ENCODE results near the gene CEP78.
"Not testable (repeated sequence)": the region's sequence is repeated elsewhere in the genome, so short reads cannot be mapped to it uniquely, and the experiment has no call there.

The CEP78 gene

DNA sequence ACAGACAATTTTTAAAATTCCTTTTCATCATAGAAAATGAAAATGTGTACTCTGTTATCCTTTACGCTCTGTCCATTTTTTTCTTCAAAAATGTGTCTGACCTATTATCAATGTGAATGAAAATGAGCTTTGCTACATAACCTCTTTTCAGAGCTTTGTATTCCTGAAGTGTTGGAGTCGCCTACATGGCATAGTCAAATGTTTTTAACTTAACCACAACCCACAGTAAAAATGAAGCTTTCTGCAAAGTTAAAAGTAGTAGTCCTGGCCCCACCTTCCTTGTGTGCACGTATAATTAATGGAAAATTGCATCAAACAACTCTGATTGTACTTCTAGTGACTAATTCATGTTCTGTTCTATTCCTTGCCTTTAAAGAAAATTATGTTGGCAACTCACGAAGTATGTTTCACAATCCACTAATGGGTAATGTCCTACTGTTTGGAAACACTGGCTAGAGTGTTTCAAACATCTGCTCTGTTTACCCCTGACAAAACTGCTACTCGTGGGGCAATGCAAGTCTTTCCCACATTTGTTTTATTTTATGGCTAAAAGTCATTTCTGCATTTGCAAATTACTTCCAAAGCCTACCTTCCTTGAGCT, 42.4 kb downstream of the CEP78 start:
- no peak for DNase-seq
- in situ Hi-C loops (cut with MboI; ENCODE audit: low pct_unique_long_range_greater_than_20kb, low sequenced_read_pairs): no loop called here

DNA sequence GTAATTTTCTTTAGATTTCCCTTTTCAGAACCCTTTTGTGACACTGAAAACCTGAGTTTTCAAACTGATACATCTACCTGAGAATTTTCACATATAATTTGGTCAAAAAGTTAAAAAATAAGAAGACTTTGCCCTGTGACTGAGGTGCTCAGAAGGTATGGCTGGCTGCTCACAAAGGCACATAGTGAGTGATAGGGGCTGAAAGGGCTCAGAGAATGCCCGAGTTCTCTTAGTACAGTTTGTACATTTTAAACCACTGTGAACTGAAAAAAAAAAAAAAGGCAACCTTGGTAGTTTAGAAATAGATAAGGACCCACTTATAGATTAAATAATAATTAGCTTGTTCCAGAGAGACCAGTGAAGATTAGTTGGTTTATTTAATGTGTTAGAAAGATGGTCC, 42.9 kb downstream of the CEP78 start:
- DNase-seq: no peak
- in situ Hi-C loops (cut with MboI; ENCODE audit: low pct_unique_long_range_greater_than_20kb, low sequenced_read_pairs): no loop called here

DNA sequence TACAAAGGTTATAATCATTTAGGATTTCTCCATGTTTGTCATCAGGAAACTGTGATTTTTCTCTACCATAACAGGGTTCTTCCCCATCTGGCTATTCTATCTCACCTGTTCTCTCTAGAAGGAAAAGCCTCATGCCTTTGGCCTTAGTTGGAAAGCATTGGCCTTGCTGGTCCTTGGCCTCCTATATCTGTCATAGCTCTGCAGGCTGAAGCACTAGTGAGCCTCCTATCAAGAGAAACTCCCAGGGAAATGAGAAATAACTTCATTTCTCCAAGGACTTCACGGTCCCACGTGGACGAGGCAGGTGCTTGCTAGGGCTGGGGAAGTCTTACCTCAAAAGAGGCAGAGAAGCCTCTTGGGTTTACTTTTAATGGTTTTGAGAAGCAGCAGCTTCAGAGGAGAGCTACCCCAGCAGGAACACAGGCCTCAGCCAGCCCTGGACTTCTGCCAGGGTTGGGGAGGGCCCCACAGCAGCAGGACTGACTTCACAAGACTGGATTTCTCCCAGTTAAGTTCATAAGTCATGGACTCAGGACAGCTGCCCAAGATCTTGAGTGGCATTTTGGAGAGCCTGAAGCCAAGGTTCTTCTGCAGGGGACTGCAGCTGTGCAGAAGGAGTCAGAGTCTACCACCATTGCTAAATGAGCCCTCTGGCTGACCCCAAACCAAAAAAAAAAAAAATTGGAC, 45.2 kb downstream of the CEP78 start:
- in situ Hi-C loops (cut with MboI; ENCODE audit: low pct_unique_long_range_greater_than_20kb, low sequenced_read_pairs): no loop called here
- no peak for DNase-seq

DNA sequence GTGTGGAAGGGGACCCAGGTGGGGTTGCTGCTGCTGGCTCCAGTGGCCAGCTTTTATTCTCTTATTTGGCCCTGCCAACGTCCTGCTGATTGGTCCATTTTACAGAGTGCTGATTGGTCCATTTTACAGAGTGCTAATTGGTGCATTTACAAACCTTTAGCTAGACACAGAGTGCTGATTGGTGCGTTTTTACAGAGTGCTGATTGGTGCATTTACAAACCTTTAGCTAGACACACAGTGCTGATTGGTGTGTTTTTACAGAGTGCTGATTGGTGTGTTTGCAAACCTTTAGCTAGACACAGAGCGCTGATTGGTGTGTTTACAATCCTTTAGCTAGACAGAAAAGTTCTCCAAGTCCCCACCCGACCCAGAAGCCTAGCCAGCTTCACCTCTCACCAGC, 48.3 kb downstream of the CEP78 start:
- DNase-seq; in situ Hi-C loops (cut with MboI; ENCODE audit: low pct_unique_long_range_greater_than_20kb, low sequenced_read_pairs): not testable (repeated sequence)

DNA sequence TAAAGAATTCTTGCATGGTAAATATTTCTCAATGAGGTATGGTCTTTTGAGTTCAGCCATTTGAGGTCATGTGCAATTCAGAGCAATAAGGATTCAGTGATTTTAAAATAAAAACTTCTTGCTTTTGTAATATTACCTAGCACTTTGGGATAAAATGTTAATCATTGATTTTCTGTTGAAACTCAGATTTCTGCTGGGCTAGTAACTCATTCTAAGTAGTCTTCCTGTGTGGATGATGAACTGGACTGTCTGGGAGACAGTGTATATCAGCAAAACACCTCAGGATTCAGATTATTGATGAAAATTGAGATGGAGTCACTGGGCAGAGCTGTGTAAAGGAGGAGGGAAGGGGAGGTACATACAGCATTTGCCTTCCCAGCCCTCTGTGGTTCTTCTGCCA, 50.2 kb downstream of the CEP78 start:
- in situ Hi-C loops (cut with MboI; ENCODE audit: low pct_unique_long_range_greater_than_20kb, low sequenced_read_pairs): no loop called here
- no peak for DNase-seq

DNA sequence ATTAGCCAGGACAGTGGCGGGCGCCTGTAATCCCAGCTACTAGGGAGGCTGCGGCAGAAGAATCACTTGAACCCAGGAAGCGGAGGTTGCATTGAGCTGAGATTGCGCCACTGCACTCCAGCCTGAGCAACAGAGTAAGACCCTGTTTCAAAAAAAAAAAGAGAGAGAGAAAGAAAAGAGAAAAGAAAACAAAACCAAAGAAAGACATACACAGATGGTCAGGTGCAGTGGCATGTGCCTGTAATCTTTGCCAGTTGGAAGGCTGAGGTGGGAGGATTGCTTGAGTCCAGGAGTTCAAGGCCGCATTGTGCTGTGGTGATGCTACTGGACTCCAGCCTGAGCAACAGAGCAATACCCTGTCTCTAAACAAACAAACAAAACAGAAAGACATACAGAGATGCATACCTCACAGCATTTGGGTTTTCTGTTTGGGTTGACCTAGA, 51.1 kb downstream of the CEP78 start:
- in situ Hi-C loops (cut with MboI; ENCODE audit: low pct_unique_long_range_greater_than_20kb, low sequenced_read_pairs): no loop called here
- no peak for DNase-seq

DNA sequence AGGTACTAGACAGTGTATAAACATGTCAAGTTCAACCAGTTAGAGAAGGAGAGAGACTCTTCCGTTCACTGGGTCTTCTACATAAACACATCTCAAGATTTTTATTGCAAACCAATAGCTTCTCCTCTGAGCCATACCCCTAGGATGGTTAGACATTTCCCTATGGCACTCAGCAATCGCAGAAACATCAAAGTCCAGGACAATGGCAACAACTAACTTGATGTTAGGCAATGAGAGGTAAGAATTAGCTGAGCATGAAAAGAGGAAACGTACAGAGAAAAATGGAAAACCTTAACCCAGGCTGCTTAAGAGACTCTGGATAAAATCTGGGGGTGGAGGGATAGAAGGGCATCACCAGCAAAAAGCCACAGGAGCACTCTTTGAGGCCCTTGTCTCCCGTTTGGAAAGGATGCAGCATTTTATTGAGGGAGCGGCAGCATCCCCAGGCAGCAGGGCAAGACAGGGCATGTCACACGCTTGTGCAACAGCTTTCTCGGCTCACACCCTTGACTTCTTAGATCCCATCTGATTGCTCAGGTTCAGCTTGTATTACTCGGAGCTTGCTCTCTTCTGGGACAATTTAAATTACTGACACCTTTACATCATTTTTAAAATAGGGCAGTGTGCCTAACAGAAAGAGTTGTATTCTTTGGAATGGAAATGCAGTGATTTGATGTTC, 52.5 kb downstream of the CEP78 start:
- in situ Hi-C loops (cut with MboI; ENCODE audit: low pct_unique_long_range_greater_than_20kb, low sequenced_read_pairs): no loop called here
- no peak for DNase-seq

DNA sequence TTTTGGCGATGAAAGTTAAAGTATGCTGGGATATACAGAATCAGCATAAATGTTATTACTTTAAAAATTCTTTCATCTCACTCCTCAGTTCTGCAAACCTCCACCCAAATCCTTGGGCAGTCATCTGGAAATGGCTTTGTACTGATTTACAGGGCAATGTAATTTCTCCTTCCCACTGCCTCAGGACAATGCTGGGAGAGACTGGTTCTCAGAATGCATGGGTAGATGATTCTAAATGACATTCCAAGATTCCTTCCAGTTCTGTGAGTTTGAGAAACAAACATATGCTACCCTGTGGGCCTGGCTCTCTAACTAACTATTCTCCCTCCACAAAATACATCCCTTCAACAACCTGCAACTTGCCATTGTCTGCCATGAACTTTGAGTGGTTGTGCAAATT, 53.6 kb downstream of the CEP78 start:
- in situ Hi-C loops (cut with MboI; ENCODE audit: low pct_unique_long_range_greater_than_20kb, low sequenced_read_pairs): no loop called here
- DNase-seq: no peak

DNA sequence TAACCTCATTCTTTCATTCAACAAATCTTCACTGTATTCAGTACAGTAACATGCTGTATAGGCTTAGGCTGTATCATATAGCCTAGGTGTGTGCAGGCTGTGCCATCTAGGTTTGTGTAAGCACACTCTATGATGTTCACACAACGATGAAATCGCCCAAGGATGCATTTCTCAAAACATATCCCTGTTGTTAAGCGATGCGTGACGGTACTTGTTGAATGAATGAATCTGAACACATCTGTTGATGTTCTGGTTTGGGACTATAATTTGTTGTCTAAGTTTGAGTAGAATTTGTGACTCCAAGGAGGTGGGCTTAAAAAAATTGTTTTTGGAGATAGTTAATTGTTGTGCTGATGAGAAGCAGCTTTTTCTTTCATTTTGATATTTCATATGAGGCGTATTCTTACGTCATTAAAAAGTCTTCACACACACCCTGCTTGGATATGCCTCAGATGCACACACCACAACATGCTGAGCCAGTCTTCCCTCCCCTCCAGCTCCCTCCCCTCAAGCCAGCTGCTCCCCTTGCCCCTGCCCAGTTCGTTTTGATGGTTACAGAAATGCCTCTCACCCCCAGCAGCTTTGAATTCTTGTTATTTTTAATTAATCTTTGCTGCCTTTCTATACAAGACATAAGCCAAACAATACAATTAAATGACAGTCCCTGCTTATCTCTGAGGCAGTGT, 55.5 kb downstream of the CEP78 start:
- no peak for DNase-seq
- in situ Hi-C loops (cut with MboI; ENCODE audit: low pct_unique_long_range_greater_than_20kb, low sequenced_read_pairs): no loop called here

DNA sequence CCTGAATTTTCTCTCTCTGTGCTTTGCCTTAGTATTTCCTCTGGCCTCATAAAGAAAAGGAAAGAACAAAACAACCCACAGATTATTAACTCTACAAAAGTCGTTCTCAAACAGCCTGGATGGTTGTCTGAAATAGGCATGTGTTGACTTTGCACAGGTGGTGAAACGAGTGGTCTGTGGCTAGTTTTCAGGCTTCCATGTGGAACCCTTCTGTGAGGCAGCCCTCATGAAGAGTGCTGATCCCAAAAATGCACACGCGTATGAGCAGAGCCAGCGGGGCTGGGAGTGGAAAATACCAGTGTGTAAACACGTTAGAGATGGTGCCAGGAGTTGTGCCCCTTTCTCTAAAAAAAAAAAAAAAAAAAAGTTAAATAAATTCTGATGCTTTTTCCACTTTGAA, 56.2 kb downstream of the CEP78 start:
- DNase-seq: no peak
- in situ Hi-C loops (cut with MboI; ENCODE audit: low pct_unique_long_range_greater_than_20kb, low sequenced_read_pairs): no loop called here

DNA sequence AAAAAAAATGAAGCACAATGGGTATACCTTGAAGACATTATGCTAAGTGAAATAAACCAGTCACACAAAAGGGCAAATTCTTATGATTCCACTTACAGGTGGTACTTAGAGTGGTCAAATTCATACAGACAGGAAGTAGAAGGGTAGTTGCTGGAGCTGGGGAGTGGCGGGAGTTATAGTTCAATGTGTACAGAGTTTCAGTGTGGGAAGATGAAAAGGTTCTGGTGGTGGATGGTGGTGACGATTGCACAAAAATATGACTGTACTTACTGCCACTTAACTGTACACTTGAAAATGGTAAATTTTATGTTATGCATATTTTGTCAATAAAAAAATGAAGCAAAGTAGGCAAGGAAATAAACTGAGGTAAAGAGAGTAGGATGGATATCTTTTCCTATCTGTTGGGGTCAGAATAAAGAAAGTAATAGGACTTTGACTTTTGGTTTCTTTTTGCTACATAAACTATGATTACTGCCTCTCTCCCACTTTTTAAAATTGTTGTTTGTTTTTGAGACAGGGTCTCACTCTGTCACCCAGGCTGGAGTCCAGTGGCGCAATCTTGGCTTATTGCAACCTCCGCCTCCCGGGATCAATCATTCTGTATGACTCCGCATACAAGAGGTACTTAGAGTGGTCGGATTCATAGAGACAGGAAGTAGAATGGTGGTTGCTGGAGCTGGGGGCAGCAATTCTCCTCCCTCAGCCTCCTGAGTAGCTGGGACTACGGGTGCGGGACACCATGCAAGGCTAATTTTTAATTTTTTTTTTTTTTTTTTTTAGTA, 57.0 kb downstream of the CEP78 start:
- DNase-seq: no peak
- in situ Hi-C loops (cut with MboI; ENCODE audit: low pct_unique_long_range_greater_than_20kb, low sequenced_read_pairs): no loop called here

DNA sequence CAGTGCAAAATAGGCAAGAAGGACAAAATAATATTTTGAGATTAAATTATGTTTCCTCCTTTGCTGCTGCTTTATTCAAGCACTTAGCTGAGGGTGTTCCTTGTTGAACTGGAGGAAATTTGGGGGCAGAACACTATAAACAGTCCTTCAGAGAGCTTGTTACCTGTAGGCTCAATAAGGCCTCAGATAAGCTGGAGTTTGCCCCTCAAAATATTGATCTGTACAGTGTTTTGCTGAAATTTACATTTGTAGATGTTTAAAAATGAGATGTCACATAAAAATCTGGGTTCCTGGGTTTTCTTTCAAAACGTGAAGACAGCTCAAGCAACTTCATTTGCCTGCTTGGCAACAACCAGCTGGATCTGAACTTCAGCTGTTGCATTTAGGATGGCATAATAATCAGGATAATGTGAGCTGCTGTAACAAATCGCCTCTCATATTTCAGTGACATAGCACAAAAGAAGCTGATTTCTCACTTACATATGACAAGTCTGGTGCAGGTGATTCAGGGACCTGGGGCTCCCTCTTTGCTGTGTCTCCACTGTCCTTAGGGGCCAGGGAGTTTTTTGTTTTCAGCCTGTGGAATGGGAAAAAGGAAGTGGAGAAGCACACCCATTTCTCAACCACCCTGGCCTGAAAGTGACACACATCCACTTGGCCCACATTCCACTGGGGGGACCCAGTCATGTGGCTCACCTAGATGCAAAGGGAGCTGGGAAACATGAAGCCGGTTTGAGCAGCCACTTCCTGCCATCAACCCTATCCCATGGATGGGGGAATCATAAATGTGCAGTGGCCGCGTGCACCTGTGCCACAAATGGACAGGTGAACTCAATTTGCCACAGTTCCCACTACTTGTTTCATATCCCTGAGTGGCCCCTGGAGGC, 58.7 kb downstream of the CEP78 start:
- DNase-seq: no peak
- in situ Hi-C loops (cut with MboI; ENCODE audit: low pct_unique_long_range_greater_than_20kb, low sequenced_read_pairs): no loop called here

DNA sequence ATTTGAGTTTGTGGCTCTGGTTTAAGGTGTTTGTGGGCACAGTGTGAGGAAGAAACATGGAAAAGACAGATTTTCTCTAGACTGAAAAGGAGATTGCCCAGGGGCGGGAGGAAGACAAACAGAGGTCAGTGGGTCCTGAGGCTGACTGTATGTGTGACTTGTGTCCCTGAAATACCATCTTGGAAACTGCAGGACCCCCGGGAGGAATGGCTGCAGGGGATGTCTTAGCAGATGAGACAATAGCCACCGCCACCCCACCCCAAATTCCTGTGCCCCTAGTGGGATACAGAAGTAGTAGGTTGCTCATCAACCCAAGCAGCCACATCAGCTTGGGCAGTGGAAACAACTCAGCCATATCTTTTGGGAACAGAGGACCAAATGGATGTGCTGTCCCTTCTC, 59.3 kb downstream of the CEP78 start:
- no peak for DNase-seq
- in situ Hi-C loops (cut with MboI; ENCODE audit: low pct_unique_long_range_greater_than_20kb, low sequenced_read_pairs): no loop called here

DNA sequence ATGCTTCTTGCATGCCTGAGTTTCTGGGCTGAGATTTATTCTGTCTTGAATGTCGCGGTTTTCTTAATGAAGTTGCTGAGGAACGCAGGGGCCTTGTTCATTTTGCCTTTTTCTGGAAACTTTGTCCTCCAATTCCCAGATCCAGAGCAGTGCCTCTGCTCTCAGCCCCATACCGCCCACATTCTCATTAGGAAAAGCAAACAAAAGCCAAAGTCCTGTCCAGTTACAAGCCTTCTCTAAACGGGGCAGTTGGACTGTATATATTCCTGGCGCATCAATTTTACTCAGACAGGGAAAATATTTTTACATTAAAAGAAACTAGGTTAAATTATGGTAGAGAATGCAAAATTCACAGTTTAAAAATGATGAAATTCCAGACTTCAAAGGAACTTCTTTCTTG, 59.9 kb downstream of the CEP78 start:
- in situ Hi-C loops (cut with MboI; ENCODE audit: low pct_unique_long_range_greater_than_20kb, low sequenced_read_pairs): no loop called here
- DNase-seq: no peak

DNA sequence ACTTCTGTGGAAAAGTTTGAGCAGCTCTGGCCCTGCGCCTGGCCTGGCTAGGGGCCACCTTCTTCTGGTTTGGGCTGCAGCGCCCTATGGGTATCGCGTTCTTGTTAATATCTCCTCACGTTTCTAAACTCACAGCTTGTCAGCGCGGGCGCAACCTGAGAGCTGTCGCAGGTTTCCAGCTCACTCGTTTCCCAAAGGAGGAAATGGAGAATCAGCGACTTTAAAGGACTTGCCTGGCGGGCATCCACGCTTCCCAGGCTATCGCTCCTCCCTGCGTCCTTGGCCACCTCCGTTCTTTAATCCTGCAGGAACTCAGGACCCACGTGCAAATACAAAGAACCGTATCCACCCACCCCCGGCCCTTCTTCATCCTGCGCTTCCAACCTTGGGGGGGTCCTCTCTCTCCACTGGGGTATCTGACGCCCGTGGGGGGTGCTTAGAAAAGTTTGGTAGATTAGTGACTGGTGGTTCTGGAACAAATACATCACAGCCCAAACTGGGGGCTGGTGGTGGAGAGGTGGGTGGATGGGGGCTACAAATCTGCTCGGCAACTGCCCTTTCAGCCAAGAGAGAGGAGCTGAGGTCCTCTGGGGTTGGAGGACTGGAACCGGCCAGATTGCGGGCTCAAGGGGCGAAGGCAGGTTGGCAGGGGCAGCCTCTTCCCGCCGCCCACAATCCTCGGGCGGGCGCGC, 60.5 kb downstream of the CEP78 start:
- no peak for DNase-seq
- in situ Hi-C loops (cut with MboI; ENCODE audit: low pct_unique_long_range_greater_than_20kb, low sequenced_read_pairs): no loop called here

DNA sequence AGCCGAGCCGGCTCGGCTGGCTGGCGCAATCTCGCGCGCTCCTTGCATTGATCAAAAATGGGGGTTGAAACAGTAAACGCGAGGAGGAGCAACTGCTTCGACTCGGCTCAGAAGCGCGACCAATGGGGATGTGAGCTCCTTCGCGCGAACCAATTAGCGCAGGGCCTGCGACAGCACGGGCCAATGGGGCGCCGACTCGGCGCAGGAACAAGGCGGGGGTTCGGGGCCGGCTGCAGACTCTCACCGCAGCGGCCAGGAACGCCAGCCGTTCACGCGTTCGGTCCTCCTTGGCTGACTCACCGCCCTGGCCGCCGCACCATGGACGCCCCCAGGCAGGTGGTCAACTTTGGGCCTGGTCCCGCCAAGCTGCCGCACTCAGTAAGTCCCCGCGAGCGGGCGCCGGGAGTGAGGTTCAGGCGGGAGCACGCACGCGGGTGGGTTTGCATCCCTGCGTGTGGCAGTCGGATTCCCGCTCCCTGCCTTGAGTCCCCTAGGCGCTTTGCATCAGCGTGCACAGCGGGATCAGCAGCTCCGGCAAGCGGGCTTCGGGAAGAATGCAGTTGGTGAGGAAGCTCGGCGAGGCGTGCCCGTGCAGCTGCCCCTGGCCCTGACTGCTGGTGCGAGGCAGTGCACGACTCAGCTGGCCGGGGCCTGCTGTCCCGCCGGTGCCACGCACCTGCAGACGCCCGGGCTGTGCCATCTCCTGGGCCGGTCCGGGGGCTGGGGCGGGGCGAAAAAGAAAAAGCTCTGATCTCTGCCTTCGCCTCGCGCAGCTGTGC, 61.2 kb downstream of the CEP78 start, which contains the start of gene PSAT1:
PSAT1 (plus strand) TSS at position 233 of the 779 bp plus-strand sequence; CDS start at position 319, 86 bp downstream.
- in situ Hi-C loops (cut with MboI; ENCODE audit: low pct_unique_long_range_greater_than_20kb, low sequenced_read_pairs): no loop called here

DNA sequence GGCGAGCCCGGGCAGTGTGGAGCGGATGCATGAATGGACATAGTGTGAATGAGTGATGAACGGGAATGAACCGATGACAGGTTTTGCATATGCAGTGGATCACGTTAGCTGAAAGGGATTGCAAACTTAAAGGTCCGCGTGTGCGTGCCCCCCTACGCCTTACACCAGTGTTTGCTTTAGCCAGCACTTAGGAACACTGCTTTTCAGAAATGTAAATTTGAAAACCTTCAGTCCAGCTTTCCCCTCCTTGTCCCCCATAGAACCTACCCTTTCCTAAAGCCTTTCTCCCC, 61.7 kb downstream of the CEP78 start:
- in situ Hi-C loops (cut with MboI; ENCODE audit: low pct_unique_long_range_greater_than_20kb, low sequenced_read_pairs): no loop called here
- no peak for DNase-seq

More for the DNA sequence above, 61.2 kb downstream of the CEP78 start, which contains the start of gene PSAT1:
- peak; percentile 97 for DNase-seq
